GM10248 (cell line): ENCODE measurements around the gene ITGB3.
A peak's percentile ranks its signal among the peaks of the same experiment; 100 is the strongest.

Experiments
- CTCF ChIA-PET: fragments of 300-600 bp; sonication (Branson Sonifier 250); formaldehyde crosslinking; extraction: SDS; loops from one replicate; lab custom pipeline; 2021; ENCODE audit warnings: antibody characterized with exemption; lab: Yijun Ruan, JAX
- POLR2A ChIA-PET: fragments of 350-650 bp; sonication (Branson Sonifier 250); formaldehyde crosslinking; extraction: SDS; loops from one replicate; lab custom pipeline; 2020; ENCODE audit warnings: antibody characterized with exemption; lab: Yijun Ruan, JAX
- DNase-seq: peaks from one replicate; pipeline ENCODE4 v3.0.0; 2012; ENCODE audit errors: extremely low spot score
- CTCF ChIP-seq: IDR thresholded peaks from 2 replicates; pipeline ENCODE4 v1.5.1; 2012; ENCODE audit warnings: mild to moderate bottlenecking, low read depth; ENCODE audit errors: extremely low read depth, missing control alignments, control extremely low read depth

Gene ITGB3

GRCh38 chr17:47277921-47278320 is 24.3 kb downstream of the ITGB3 start:
- POLR2A ChIA-PET, result no interaction called here
- DNase-seq, result no peak
- TF ChIP-seq CTCF, result no peak
- CTCF ChIA-PET, result interaction anchor here (2.1 to 2.4 kb wide), 3 partner anchors 9 to 49 kb away, joined by 5 to 8 read pairs (median 7); no protein-coding TSS in a partner anchor

DNA sequence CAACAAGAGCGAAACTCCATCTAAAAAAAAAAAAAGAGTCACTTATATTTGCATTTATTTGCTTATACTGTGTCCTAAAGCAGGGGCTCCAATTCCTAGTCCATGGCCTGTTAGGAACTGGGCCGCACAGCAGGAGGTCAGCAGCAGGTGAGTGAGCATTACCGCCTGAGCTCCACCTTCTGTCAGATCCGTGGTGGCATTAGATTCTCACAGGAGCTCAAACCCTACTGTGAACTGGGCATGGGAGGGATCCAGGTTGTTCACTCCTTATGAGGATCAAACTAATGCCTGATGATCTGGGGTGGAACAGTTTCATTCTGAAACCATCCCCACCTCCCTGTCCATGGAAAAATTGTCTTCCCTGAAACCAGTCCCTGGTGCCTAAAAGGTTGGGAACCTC is 24.9 kb downstream of the ITGB3 start:
- CTCF ChIA-PET, result interaction anchor here (0.8 to 2.5 kb wide), 8 partner anchors 8 to 49 kb away, joined by 3 to 10 read pairs (median 5); partner anchors contain the start of gene EFCAB13
- POLR2A ChIA-PET, result no interaction called here
- TF ChIP-seq CTCF, result no peak
- no peak for DNase-seq

- ChIA-PET CTCF (interaction anchor here (0.8 to 2.5 kb wide), 8 partner anchors 9 to 50 kb away, joined by 3 to 10 read pairs (median 4); partner anchors contain the start of gene EFCAB13), POLR2A (no interaction called here)
- TF ChIP-seq CTCF, result no peak
- peak; percentile 82 for DNase-seq
Measured at GRCh38 chr17:47279062-47279801, 25.6 kb downstream of the ITGB3 start.

DNA sequence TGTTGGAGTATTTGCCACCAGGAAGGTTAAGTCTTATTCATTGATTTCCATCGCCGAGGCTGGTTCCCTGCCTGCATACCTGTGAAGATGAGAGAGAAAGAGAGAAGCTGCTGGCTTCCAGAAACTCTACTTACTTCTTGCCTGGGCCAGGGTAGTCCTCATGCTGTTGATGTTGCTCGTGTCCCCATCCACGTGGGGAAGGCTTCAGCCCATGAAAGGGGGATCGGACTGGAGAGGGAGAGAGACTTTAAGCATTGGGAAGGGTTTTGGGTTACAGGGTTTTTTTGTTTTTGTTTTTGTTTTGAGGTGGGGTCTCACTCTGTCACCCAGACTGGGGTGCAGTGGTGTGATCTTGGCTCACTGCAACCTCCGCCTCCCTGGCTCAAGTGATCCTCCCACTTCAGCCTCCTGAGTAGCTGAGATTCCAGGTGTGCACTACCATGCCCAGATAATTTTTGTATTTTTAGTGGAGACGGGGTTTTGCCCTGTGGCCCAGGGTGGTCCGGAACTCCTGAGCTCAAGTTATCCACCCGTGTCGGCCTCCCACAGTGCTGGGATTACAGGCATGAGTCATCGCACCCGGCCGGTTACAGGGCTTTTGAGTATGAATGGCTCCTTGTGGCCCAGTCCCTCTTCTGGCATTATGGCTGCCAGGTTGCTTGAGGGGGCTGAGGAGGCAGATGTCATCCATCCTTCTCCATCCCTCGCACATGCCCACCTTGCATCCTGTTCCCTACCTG is 26.6 kb downstream of the ITGB3 start:
- CTCF ChIA-PET, result interaction anchor here (1.0 to 2.5 kb wide), 5 partner anchors 9 to 51 kb away, joined by 3 to 10 read pairs (median 5); no protein-coding TSS in a partner anchor
- TF ChIP-seq CTCF, result no peak
- POLR2A ChIA-PET, result no interaction called here
- no peak for DNase-seq

GRCh38 chr17:47281216-47281615 is 27.6 kb downstream of the ITGB3 start:
- ChIA-PET POLR2A (no interaction called here), CTCF (interaction anchor here (1.0 kb wide), 2 partner anchors 15 to 31 kb away, joined by 3 read pairs; no protein-coding TSS in a partner anchor)
- no peak for TF ChIP-seq CTCF
- DNase-seq, result no peak

GRCh38 chr17:47285003-47285402 is 31.4 kb downstream of the ITGB3 start:
- CTCF ChIA-PET, result interaction anchor here (0.8 to 3.3 kb wide), 6 partner anchors 9 to 30 kb away, joined by 3 to 13 read pairs (median 4); no protein-coding TSS in a partner anchor
- POLR2A ChIA-PET, result no interaction called here
- TF ChIP-seq CTCF, result no peak
- no peak for DNase-seq
